Fibroblast of pulmonary artery (primary cell): ENCODE measurements around the gene CBLIF.
"Not testable (repeated sequence)": the region's sequence is repeated elsewhere in the genome, so short reads cannot be mapped to it uniquely, and the experiment has no call there.

ENCODE experiments used
- DNase-seq: peaks from one replicate; pipeline ENCODE4 v3.0.0-alpha.2; 2010; ENCODE audit warnings: low read depth
- H3K4me3 ChIP-seq: replicated peaks from 2 replicates; pipeline ENCODE4 v1.5.1; 2011; ENCODE audit warnings: low read depth, mild to moderate bottlenecking, control low read depth, low read length, moderate library complexity
- TF ChIP-seq, protein P1 (sequence below): IDR thresholded peaks from 2 replicates; pipeline ENCODE4 v1.5.1; 2011; ENCODE audit warnings: mild to moderate bottlenecking, control low read depth, low read length, inconsistent platforms; ENCODE audit errors: missing control alignments

The CBLIF gene

GRCh38 chr11:59845399-59845798 lies at the start of gene CBLIF:
CBLIF (minus strand) TSS chr11:59845499; CDS start chr11:59845453, 46 bp downstream.
- TF ChIP-seq, protein P1, sequence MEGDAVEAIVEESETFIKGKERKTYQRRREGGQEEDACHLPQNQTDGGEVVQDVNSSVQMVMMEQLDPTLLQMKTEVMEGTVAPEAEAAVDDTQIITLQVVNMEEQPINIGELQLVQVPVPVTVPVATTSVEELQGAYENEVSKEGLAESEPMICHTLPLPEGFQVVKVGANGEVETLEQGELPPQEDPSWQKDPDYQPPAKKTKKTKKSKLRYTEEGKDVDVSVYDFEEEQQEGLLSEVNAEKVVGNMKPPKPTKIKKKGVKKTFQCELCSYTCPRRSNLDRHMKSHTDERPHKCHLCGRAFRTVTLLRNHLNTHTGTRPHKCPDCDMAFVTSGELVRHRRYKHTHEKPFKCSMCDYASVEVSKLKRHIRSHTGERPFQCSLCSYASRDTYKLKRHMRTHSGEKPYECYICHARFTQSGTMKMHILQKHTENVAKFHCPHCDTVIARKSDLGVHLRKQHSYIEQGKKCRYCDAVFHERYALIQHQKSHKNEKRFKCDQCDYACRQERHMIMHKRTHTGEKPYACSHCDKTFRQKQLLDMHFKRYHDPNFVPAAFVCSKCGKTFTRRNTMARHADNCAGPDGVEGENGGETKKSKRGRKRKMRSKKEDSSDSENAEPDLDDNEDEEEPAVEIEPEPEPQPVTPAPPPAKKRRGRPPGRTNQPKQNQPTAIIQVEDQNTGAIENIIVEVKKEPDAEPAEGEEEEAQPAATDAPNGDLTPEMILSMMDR, result no peak
- no peak for DNase-seq
- no peak within 1 kb of the TSS for H3K4me3 ChIP-seq

DNA sequence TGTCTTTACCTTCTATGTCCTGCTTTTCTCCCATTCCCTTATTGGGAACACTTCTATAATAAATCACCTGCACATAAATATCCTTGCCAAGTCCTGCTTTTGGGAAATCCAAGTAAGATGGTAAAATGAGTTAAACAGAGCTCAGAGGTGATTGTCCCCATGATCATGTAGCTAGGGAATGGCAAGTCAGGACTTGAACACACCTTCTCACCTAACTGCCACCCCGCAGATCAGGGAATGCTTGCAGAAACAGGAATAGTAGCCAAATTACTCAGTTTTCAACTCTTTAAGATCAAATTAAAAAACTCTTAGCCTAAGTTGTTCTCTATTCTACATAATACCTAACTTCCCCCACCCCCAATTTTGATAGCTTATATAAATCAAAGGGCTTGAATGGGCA lies 49.3 kb upstream of the CBLIF start:
- TF ChIP-seq, protein P1, result no peak
- DNase-seq, result no peak
- no peak overlapping the region for H3K4me3 ChIP-seq

- H3K4me3 ChIP-seq, result no peak overlapping the region
- peak; percentile 66 for DNase-seq
- TF ChIP-seq, protein P1, result no peak
These were observed 46.5 kb upstream of the CBLIF start for GRCh38 chr11:59891781-59892181.

- not testable (repeated sequence) for DNase-seq, H3K4me3 ChIP-seq
These were observed 41.9 kb upstream of the CBLIF start for GRCh38 chr11:59887156-59887555.

DNA sequence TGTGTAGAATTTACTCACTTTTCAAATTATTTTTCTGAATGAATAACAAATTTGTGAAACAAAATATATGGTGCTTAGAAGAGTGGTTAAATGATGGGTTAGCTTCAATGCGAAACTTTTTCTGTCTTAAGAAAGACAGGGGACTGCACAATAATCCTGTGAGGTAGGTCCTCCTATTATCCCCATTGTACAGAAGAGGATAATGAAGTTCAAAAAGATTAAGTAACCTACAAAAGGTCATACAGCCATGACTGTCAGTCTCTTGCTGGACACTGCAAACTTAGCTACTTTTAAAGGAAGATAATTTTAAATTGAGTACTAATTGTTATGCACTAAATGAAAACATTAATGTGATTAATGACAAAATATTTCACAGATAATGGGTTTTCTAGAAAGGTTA lies 38.3 kb upstream of the CBLIF start:
- H3K4me3 ChIP-seq, result no peak overlapping the region
- no peak for DNase-seq
- TF ChIP-seq, protein P1, result no peak

DNA sequence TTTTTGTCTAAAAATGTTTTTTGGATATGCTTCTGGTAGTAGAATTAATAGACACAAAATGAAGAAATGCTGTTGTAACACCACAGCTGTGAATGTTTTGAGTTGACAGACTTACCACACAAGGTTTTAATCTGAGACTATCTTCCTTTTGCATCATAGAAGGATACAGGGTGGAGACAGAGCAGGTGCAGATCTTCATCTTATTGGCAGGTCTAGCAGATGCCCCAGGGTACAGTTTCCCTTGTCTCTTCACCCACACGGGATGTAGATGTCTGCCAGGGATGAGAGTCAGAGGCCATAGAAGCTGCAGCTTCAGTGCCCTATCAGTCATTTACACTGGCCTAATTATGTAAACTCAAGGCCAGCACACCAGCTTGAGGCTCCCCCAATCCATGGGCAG lies 34.3 kb upstream of the CBLIF start:
- no peak for DNase-seq
- TF ChIP-seq, protein P1, result no peak

DNA sequence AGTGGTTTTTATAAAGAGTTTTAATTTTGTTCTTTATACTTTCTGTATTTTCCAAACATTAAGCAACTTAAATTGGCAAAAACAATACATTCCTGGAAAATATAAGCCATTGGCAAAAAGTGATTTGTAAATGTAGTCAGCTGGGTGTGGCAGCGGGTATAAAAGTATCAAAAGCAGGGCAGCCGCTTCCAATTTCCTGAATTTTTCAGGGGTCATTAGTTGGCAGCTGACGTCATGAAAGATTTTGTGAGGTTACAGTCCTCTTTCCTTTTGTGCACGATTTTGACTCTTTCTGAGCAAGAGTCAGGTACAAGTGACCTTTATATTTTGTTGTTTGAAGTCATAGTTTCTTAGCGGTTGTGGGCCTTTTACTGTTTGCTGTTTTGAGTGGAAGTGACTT lies 33.3 kb upstream of the CBLIF start, which contains the start of gene OOSP3:
Gene OOSP3, plus strand, starts transcription at position 208 of the 400 bp plus-strand sequence. Its CDS starts 27 bp downstream, at position 235.
- no peak for DNase-seq
- TF ChIP-seq, protein P1, result no peak

More for the DNA sequence above, 34.3 kb upstream of the CBLIF start:
- no peak overlapping the region for H3K4me3 ChIP-seq

GRCh38 chr11:59877784-59878183 lies 32.5 kb upstream of the CBLIF start:
- TF ChIP-seq, protein P1, result no peak

More for the DNA sequence above, 33.3 kb upstream of the CBLIF start, which contains the start of gene OOSP3:
- no peak within 1 kb of the TSS for H3K4me3 ChIP-seq

More at GRCh38 chr11:59877784-59878183, 32.5 kb upstream of the CBLIF start:
- H3K4me3 ChIP-seq, result no peak overlapping the region
- DNase-seq, result no peak
